GM23338 (cell line): ENCODE results near the gene RBM33.

Experiments used
- CREB1 ChIP-seq: fragments of 250-450 bp; sonication (Bioruptor Pico); IDR thresholded peaks from 2 replicates; pipeline ENCODE4 v1.5.0; 2020; ENCODE audit warnings: low read depth, mild to moderate bottlenecking, moderate library complexity
- CTCF ChIP-seq, 2 experiments: fragments of 200-600 bp in 1 of 2; sonication (generic) in 1 of 2; conservative IDR thresholded peaks; 2 replicates each; pipeline versions ENCODE4 v1.5.1 to v1.6.1; 2016 to 2017; ENCODE audit warnings: antibody characterized with exemption in 2 of 2, low read depth in 2 of 2, mild to moderate bottlenecking in 2 of 2, moderate library complexity in 1 of 2
- EZH2 ChIP-seq: fragments of 200-600 bp; sonication (generic); IDR thresholded peaks from one replicate; pipeline ENCODE4 v1.8.0; 2017; ENCODE audit warnings: antibody characterized with exemption, mild to moderate bottlenecking, low read depth; ENCODE audit not compliant: unreplicated experiment
- EZH2phosphoT487 ChIP-seq: fragments of 200-600 bp; sonication (generic); IDR thresholded peaks from one replicate; pipeline ENCODE4 v1.8.1; 2018; ENCODE audit warnings: antibody characterized with exemption; ENCODE audit not compliant: unreplicated experiment
- JUNB ChIP-seq: IDR thresholded peaks from one replicate; pipeline ENCODE4 v1.6.1; 2016; ENCODE audit warnings: antibody characterized with exemption; ENCODE audit not compliant: unreplicated experiment
- POLR2AphosphoS5 ChIP-seq: IDR thresholded peaks from 2 replicates; pipeline ENCODE4 v1.6.1; 2016; ENCODE audit warnings: antibody characterized with exemption, low read depth
- REST ChIP-seq: IDR thresholded peaks from one replicate; pipeline ENCODE4 v1.6.1; 2018; ENCODE audit warnings: antibody characterized with exemption; ENCODE audit not compliant: unreplicated experiment
- STAT1 ChIP-seq: IDR thresholded peaks from one replicate; pipeline ENCODE4 v1.6.1; 2016; ENCODE audit warnings: antibody characterized with exemption; ENCODE audit not compliant: unreplicated experiment
- ZNF114 ChIP-seq: fragments of 250-450 bp; sonication (Bioruptor Pico); IDR thresholded peaks from 2 replicates; pipeline ENCODE4 v1.5.0; 2020; ENCODE audit warnings: mild to moderate bottlenecking, moderate library complexity
- ZNF462 ChIP-seq: fragments of 250-450 bp; sonication (Bioruptor Pico); IDR thresholded peaks from 2 replicates; pipeline ENCODE4 v1.5.0; 2020; ENCODE audit warnings: mild to moderate bottlenecking, moderate library complexity

GRCh38 chr7:155755026-155755425 lies 110.6 kb downstream of the RBM33 start:
- TF ChIP-seq CTCF (conservative IDR thresholded peaks at IDR 0.05; ENCODE audit: low read depth in 2 of 2) (no peak), POLR2AphosphoS5 (no peak), EZH2phosphoT487 (no peak), CREB1 (no peak), ZNF114 (no peak), JUNB (no peak), EZH2 (no peak), STAT1 (no peak), REST (no peak), ZNF462 (no peak)
